Osteoblast (primary cell): ENCODE results near the gene KRT12. TPM values are rescaled to one million over a fixed set of nuclear protein-coding genes. Genes with fewer than 3 reads are reported as not detected.
A peak's percentile ranks its signal among the peaks of the same experiment; 100 is the strongest.

Experiments
- DNase-seq: peaks from one replicate; pipeline ENCODE4 v3.0.0; 2011; ENCODE audit warnings: low spot score, mixed read lengths; ENCODE audit not compliant: insufficient read length; ENCODE audit errors: missing footprints
- H2AFZ ChIP-seq: 2 replicates; pipeline ENCODE4 v1.6.0; 2011; ENCODE audit warnings: mild to moderate bottlenecking, low read length
- H3K27ac ChIP-seq: 2 replicates; pipeline ENCODE4 v1.5.1; 2011; ENCODE audit warnings: mild to moderate bottlenecking, low read depth, low read length, moderate library complexity
- H3K27me3 ChIP-seq: 2 replicates; pipeline ENCODE4 v1.6.0; 2012; ENCODE audit warnings: mild to moderate bottlenecking, control low read depth, inconsistent platforms, low read length, moderate library complexity; ENCODE audit not compliant: insufficient read depth
- H3K36me3 ChIP-seq: 2 replicates; pipeline ENCODE4 v1.5.1; 2011; ENCODE audit warnings: mild to moderate bottlenecking, low read length, control low read depth, moderate library complexity; ENCODE audit not compliant: insufficient read depth
- H3K4me1 ChIP-seq: 2 replicates; pipeline ENCODE4 v1.5.1; 2011; ENCODE audit warnings: mild to moderate bottlenecking, low read length, control low read depth, moderate library complexity; ENCODE audit not compliant: insufficient read depth
- H3K4me2 ChIP-seq: 2 replicates; pipeline ENCODE4 v1.6.0; 2011; ENCODE audit warnings: mild to moderate bottlenecking, low read length; ENCODE audit not compliant: insufficient read depth
- H3K4me3 ChIP-seq: fragments of 200-600 bp; sonication (generic); 3 replicates; pipeline ENCODE4 v1.5.1; 2012; ENCODE audit warnings: mild to moderate bottlenecking, low read length, inconsistent platforms; ENCODE audit not compliant: insufficient read depth
- H3K79me2 ChIP-seq: 2 replicates; pipeline ENCODE4 v1.6.0; 2012; ENCODE audit warnings: mild to moderate bottlenecking, low read length, control low read depth, inconsistent platforms; ENCODE audit not compliant: insufficient read depth
- H3K9me3 ChIP-seq: 2 replicates; pipeline ENCODE4 v1.5.1; 2011; ENCODE audit warnings: low read depth, low read length, control low read depth
- H4K20me1 ChIP-seq: 2 replicates; pipeline ENCODE4 v1.6.0; 2012; ENCODE audit warnings: mild to moderate bottlenecking, low read length, control low read depth; ENCODE audit not compliant: insufficient read depth
- total RNA-seq: library from RNA; depleted of rRNA; stranded (reverse); fragments of >200 nt; gene quantifications from 2 replicates; pipeline ENCODE4 v1.2.3, GENCODE V29; 2012
- TF ChIP-seq, protein P1 (sequence below): IDR thresholded peaks from 2 replicates; pipeline ENCODE4 v1.5.1; 2011; ENCODE audit warnings: mild to moderate bottlenecking, low read depth, low read length, moderate library complexity; ENCODE audit errors: extremely low read depth

Gene KRT12
- total RNA-seq, 1 donor, result not detected

DNA sequence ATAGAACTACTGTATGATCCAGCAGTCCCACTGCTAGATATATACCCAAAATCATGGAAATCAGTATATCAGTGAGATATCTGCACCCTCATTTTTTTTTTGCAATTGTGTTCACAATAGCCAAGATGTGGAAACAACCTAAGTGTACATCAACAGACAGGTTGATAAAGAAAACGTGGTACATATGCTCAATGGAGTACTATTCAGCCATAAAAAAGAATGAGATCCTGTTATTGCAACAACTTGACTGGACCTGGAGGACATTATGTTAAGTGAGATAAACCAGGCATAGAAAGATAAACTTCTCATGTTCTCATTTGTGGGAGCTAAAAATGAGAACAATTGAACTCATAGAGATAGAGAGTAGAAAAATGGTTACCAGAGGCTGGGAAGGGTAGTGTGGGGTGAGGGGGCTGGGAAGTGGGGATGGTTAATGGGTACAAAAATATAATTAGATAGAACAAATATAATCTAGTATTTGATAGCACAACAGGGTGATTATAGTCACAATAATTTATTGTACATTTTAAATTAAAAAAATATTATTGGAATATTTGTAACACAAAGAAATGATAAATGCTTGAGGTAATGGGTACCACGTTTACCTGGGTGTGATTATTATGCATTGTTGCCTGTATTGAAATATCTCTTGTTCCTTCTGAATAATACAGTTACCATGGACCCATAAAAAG lies 36.8 kb downstream of the KRT12 start:
- Histone ChIP-seq H3K79me2 (peaks cover 15% of the 10 kb centered on the region), H3K27me3 (no peaks in the 10 kb centered on the region), H2AFZ (no peak overlapping the region), H3K36me3 (peaks cover 7% of the 10 kb centered on the region), H3K27ac (no peak overlapping the region), H3K4me3 (no peak overlapping the region), H4K20me1 (no peaks in the 10 kb centered on the region), H3K9me3 (no peaks in the 10 kb centered on the region), H3K4me1 (peaks cover 14% of the 10 kb centered on the region), H3K4me2 (no peak overlapping the region)
- DNase-seq, result no peak
- TF ChIP-seq, protein P1, sequence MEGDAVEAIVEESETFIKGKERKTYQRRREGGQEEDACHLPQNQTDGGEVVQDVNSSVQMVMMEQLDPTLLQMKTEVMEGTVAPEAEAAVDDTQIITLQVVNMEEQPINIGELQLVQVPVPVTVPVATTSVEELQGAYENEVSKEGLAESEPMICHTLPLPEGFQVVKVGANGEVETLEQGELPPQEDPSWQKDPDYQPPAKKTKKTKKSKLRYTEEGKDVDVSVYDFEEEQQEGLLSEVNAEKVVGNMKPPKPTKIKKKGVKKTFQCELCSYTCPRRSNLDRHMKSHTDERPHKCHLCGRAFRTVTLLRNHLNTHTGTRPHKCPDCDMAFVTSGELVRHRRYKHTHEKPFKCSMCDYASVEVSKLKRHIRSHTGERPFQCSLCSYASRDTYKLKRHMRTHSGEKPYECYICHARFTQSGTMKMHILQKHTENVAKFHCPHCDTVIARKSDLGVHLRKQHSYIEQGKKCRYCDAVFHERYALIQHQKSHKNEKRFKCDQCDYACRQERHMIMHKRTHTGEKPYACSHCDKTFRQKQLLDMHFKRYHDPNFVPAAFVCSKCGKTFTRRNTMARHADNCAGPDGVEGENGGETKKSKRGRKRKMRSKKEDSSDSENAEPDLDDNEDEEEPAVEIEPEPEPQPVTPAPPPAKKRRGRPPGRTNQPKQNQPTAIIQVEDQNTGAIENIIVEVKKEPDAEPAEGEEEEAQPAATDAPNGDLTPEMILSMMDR, result no peak

DNA sequence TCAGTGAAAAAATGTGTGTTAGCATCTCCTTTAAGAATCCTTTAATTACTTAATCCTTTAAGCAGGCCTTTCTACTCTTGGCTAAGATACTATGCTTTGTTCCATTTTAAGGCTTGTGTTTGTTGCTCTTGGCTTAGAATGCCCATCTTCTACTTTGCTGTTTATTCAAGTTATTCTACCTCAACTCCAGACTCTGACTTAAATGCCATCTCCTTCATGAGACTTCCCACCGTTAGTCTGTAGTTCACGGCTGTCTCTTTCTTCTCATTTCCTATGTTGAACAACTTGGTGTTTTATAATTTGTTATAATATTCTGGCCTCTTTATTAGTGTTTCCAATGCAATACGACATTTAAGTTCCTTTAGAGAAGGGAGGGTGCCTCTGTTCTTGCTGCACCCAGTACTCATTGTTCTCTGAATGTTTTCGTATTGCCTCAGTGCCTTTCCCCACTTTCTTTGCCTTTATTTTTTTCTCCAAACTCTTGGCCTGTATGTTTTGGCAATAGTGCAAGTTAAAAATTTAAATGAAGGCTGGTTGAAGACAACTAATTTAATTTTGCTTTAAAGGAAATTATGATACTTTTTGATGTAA lies 38.5 kb downstream of the KRT12 start:
- TF ChIP-seq, protein P1, result no peak
- H3K36me3 ChIP-seq, result no peaks in the 10 kb centered on the region
- no peaks in the 10 kb centered on the region for H3K9me3 ChIP-seq
- peaks cover 14% of the 10 kb centered on the region for H3K4me1 ChIP-seq
- no peaks in the 10 kb centered on the region for H3K27me3 ChIP-seq
- H3K4me3 ChIP-seq, result no peak overlapping the region
- H3K79me2 ChIP-seq, result peaks cover 19% of the 10 kb centered on the region
- H2AFZ ChIP-seq, result no peak overlapping the region
- H3K27ac ChIP-seq, result no peak overlapping the region
- H3K4me2 ChIP-seq, result peak overlapping the region; percentile 47
- H4K20me1 ChIP-seq, result no peaks in the 10 kb centered on the region
- no peak for DNase-seq

DNA sequence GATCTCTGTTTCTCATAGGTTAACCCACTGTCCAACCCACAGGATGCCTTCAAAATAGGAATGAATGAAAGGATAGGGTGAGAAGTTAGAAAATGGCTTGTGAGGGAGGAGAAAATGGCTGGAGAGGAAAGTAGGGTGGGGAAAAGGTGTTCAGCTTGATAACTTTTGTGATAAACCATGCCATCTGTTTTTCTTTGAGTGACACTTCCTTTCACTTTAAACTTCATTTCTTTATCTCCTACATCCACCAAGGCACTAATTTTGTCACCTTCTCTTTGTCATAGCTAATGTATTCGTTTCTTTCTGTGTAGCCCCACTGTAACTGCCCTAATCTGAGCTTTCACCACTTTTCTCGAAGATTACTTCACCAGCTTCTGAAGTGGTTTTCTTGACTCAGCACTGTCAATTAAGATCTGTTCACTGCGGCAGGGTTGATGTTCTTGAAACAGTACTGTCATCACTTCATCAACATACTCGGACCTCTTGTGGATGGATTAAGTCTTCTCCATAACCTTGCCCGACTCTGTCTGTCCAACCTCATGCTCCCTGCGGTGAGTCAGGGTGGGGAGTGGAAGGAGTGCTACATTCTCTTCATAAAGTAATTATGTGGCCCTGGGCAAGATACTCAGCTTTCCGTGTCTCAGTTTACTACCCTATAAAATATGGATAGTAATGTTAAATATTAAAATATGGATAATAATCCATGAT lies 39.1 kb downstream of the KRT12 start:
- Histone ChIP-seq H3K9me3 (no peaks in the 10 kb centered on the region), H3K4me2 (peak overlapping the region; percentile 47), H3K27ac (no peak overlapping the region), H2AFZ (peak overlapping the region; percentile 38), H3K27me3 (no peaks in the 10 kb centered on the region), H4K20me1 (no peaks in the 10 kb centered on the region), H3K79me2 (peaks cover 19% of the 10 kb centered on the region), H3K4me3 (peak overlapping the region; percentile 36), H3K4me1 (peaks cover 14% of the 10 kb centered on the region), H3K36me3 (no peaks in the 10 kb centered on the region)
- TF ChIP-seq, protein P1, result no peak
- no peak for DNase-seq

DNA sequence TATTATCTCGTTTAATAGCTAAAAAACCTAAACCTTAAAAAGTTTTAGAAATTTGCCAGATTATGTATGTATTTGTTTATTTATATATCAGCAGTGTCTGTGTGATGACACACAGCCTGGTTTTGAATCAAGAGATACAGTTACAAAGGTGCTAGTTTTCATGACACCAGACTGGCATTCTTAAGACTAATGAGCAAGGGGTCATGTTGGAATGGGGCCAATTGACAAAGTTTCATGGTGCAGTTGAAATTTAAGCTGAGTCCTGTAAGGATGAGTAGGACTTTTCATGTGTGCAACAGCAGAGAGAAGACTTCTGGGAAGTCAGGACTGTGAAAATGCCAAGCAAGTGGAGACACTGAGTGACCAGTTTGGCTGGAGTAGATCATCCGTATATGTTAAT lies 41.4 kb downstream of the KRT12 start:
- Histone ChIP-seq H3K4me3 (no peak overlapping the region), H2AFZ (no peak overlapping the region), H3K4me2 (no peak overlapping the region), H4K20me1 (no peaks in the 10 kb centered on the region), H3K79me2 (peaks cover 24% of the 10 kb centered on the region), H3K4me1 (peaks cover 14% of the 10 kb centered on the region), H3K9me3 (no peaks in the 10 kb centered on the region), H3K36me3 (no peaks in the 10 kb centered on the region), H3K27ac (no peak overlapping the region), H3K27me3 (no peaks in the 10 kb centered on the region)
- DNase-seq, result no peak
- TF ChIP-seq, protein P1, result no peak
